Stimulated activated naive CD8-positive, alpha-beta T cell treated with anti-CD3 and anti-CD28 coated beads, Interleukin-15, amount 100 ng/mL, for 72 hours (primary cell): Measurements from ENCODE around the gene CCDC14.

Source experiments
- ATAC-seq: fragments of 150-1000 bp; cut with Tn5 transposase; 2 replicates; pipeline ENCODE4 v1.10.0; 2021; ENCODE audit warnings: mild to moderate bottlenecking, moderate library complexity
- DNase-seq, 2 donors: peaks; one replicate each; pipeline ENCODE4 v3.0.0; 2021 to 2022
- H3K27ac Mint-ChIP-seq, 2 donors: one replicate each; pipeline ENCODE4 v1.8.0; 2022; ENCODE audit warnings: mild to moderate bottlenecking in 2 of 2, mixed read lengths in 2 of 2, moderate library complexity in 2 of 2
- H3K27me3 Mint-ChIP-seq: one replicate; pipeline ENCODE4 v1.8.0; 2022; ENCODE audit warnings: mixed read lengths
- H3K4me1 Mint-ChIP-seq: one replicate; pipeline ENCODE4 v1.8.0; 2022; ENCODE audit warnings: mild to moderate bottlenecking, mixed read lengths
- H3K4me3 Mint-ChIP-seq, 2 donors: one replicate each; pipeline ENCODE4 v1.8.0; 2022; ENCODE audit warnings: mild to moderate bottlenecking in 2 of 2, mixed read lengths in 2 of 2, moderate library complexity in 1 of 2
- H3K9me3 Mint-ChIP-seq, 2 donors: one replicate each; pipeline ENCODE4 v1.8.0; 2022; ENCODE audit warnings: mixed read lengths in 2 of 2

The CCDC14 gene

GRCh38 chr3:123869165-123869564 is 91.9 kb downstream of the CCDC14 start:
- H3K9me3 Mint-ChIP-seq = peaks cover 0 to 11% of the 10 kb centered on the region in 2 donors
- peaks cover 20% of the 10 kb centered on the region for H3K27me3 Mint-ChIP-seq
- H3K4me3 Mint-ChIP-seq = no peak overlapping the region
- no peak overlapping the region for H3K27ac Mint-ChIP-seq
- DNase-seq (no peak), ATAC-seq (no peak)
- H3K4me1 Mint-ChIP-seq = no peaks in the 10 kb centered on the region

GRCh38 chr3:123864706-123865105 is 96.3 kb downstream of the CCDC14 start:
- Mint-ChIP-seq H3K9me3 (peaks cover 0 to 4% of the 10 kb centered on the region in 2 donors), H3K27ac (peak overlapping the region in 1 of 2 donors; percentile 1), H3K4me1 (no peaks in the 10 kb centered on the region), H3K4me3 (no peak overlapping the region), H3K27me3 (no peaks in the 10 kb centered on the region)
- ATAC-seq (no peak), DNase-seq (no peak)
